ENCODE measurements around the gene FHAD1.
"Not testable (repeated sequence)": the region's sequence is repeated elsewhere in the genome, so short reads cannot be mapped to it uniquely, and the experiment has no call there.

GRCh38 chr1:15297975-15298374 is 51.0 kb downstream of the FHAD1 start:
- TF ChIP-seq CTCF, POLR2A (IDR thresholded peaks at IDR 0.05): not testable (repeated sequence)
